Epithelial cell of prostate (primary cell): ENCODE data around the gene PLEKHM2.
A peak's percentile ranks its signal among the peaks of the same experiment; 100 is the strongest.

ENCODE experiments used
- DNase-seq: peaks from one replicate; pipeline ENCODE4 v3.0.0-alpha.2; 2011; ENCODE audit warnings: low read depth, low spot score
- H3K27ac ChIP-seq: fragments of 450-650 bp; 2 replicates; pipeline ENCODE4 v1.5.1; 2017; ENCODE audit warnings: mild to moderate bottlenecking

Gene PLEKHM2

GRCh38 chr1:15755646-15756040 lies 71.5 kb downstream of the PLEKHM2 start:
- DNase-seq: no peak
- H3K27ac ChIP-seq: peak overlapping the region; percentile 96

GRCh38 chr1:15756143-15757015 lies 72.3 kb downstream of the PLEKHM2 start:
- no peak for DNase-seq
- peak overlapping the region; percentile 96 for H3K27ac ChIP-seq

GRCh38 chr1:15757016-15757543 lies 73.0 kb downstream of the PLEKHM2 start:
- no peak for DNase-seq
- peak overlapping the region; percentile 96 for H3K27ac ChIP-seq

GRCh38 chr1:15757575-15758342 lies 73.6 kb downstream of the PLEKHM2 start:
- no peak for DNase-seq
- peak overlapping the region; percentile 96 for H3K27ac ChIP-seq

DNA sequence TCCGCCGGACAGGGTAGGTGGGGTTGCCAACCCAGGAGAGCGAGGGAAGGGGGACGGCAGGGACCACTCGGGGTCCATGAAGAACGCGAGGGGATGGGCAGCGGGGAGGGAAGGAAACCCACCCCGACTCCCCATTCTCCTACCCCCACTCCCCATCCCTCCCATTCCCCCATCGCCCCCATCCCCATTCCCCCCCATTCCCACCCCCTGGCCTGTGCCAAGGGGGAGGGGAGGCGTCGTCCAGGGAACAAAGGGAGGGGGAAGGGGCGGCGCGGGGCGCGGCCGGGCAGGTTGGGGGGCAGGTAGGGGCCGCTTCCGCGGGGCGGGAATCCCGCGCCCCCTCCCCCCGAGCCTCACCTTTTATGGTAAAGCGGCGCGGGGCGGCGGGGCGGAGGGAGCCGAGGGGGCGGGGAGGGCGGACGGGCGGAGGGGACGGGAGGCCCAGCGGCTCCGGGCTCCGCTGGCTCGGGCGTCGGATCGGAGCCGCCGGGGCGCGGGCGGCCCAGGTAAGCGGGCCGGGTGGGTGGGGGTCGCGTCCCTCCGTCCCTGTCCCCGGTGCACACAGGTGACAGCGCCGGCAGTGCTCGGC lies 74.3 kb downstream of the PLEKHM2 start, which contains the start of gene FBLIM1:
Gene FBLIM1 (plus strand): TSS at position 453 of the 589 bp plus-strand sequence. CDS start 6,189 bp downstream, outside the sequence.
- DNase-seq: no peak
- H3K27ac ChIP-seq: peak within 1 kb of the TSS; percentile 96

- no peak for DNase-seq
- peak overlapping the region; percentile 96 for H3K27ac ChIP-seq
These were observed 75.0 kb downstream of the PLEKHM2 start for GRCh38 chr1:15758953-15759661.

GRCh38 chr1:15760520-15761211 lies 76.5 kb downstream of the PLEKHM2 start:
- H3K27ac ChIP-seq: peak overlapping the region; percentile 96
- no peak for DNase-seq

- peak overlapping the region; percentile 96 for H3K27ac ChIP-seq
- DNase-seq: no peak
These were observed 77.4 kb downstream of the PLEKHM2 start for GRCh38 chr1:15761366-15762128.

GRCh38 chr1:15762546-15762945 lies 78.4 kb downstream of the PLEKHM2 start:
- H3K27ac ChIP-seq: peak overlapping the region; percentile 96
- DNase-seq: no peak

GRCh38 chr1:15764269-15764764 lies 80.2 kb downstream of the PLEKHM2 start:
- DNase-seq: no peak
- H3K27ac ChIP-seq: peak overlapping the region; percentile 96

GRCh38 chr1:15764890-15765289 lies 80.8 kb downstream of the PLEKHM2 start:
- no peak for DNase-seq
- peak overlapping the region; percentile 96 for H3K27ac ChIP-seq

GRCh38 chr1:15765495-15766194 lies 81.5 kb downstream of the PLEKHM2 start:
- H3K27ac ChIP-seq: peak overlapping the region; percentile 96
- peak; percentile 91 for DNase-seq

DNA sequence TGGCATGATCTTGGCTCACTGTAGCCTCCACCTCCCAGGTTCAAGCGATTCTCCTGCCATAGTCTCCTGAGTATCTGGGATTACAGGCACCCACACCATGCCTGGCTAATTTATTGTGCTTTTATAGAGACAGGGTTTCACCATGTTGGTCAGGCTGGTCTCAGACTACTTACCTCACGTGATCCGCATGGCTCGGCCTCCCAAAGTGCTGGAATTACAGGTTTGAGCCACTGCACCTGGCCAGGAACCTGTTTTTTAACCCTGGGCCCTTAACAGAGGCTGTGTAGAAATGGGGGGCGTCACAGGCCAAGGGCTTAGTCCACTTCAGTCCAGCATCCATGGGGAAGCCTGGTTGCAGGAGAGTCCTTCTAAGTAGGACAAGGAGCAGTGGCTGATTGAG lies 83.8 kb downstream of the PLEKHM2 start:
- no peak overlapping the region for H3K27ac ChIP-seq
- no peak for DNase-seq

GRCh38 chr1:15768388-15768787 lies 84.3 kb downstream of the PLEKHM2 start:
- no peak overlapping the region for H3K27ac ChIP-seq
- DNase-seq: no peak

DNA sequence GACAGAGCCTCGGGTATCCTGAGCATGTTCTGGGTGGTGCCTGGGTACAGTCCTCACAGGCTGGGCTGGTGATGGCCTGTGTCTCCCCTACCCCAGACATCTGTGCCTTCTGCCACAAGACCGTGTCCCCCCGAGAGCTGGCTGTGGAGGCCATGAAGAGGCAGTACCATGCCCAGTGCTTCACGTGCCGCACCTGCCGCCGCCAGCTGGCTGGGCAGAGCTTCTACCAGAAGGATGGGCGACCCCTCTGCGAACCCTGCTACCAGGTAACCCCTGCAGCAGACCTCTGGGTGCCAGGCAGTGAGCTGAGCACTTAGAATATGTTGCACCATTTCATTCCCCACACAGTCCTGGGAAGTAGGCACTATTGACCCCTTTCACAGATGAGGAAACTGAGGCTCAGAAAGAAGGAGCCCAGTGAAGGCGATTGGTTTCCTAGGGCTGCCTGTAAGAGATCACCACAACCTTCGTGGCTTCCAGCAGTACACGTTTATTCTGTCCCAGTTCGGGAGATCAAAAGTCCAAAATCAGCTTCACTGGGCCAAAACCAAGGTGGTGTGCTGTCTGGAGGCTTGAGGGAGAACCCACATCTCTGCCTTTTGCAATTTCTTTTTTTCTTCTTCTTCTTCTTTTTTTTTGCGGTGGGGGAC lies 86.3 kb downstream of the PLEKHM2 start:
- DNase-seq: no peak

DNA sequence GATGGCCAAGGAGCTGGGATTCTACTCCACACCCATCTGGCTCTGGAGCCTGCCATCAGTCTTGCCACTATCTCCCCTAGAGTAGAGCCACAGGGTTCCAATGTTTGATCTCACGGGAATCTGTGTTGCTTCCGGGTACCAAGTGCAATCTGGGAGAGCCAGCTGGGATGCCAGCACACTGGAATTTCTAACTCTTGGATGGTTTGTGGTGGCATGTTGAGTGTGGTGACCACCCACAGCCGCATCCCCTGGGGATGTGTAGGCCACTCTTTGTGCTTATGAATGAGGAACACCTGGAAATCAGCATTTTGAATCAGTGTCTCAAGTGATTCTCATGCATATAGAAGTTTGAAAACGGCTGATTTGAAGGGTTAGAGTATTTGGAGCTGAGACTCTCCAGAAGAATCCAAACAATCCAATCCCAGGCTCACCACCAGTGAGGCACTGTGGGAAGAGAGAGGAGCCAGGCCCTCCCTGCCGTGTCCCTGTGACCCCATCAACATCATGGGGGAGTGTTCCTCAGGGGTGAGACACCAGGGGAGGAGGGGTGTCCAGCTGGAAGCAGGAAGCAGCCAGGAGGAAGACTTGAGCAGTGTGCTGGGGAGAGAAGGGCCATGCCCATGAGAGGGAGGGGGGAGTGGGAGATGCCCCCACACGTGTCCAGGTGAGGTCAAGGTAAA lies 87.9 kb downstream of the PLEKHM2 start:
- no peak overlapping the region for H3K27ac ChIP-seq
- no peak for DNase-seq

More for the DNA sequence above, 86.3 kb downstream of the PLEKHM2 start:
- no peak overlapping the region for H3K27ac ChIP-seq

GRCh38 chr1:15775706-15776105 lies 91.6 kb downstream of the PLEKHM2 start:
- H3K27ac ChIP-seq: peak overlapping the region; percentile 6
- no peak for DNase-seq
